ENCODE measurements around the gene PHYHD1. TPM values are rescaled to one million over a fixed set of nuclear protein-coding genes. Genes with fewer than 3 reads are reported as not detected.

The PHYHD1 gene
- total RNA-seq, 2 donors from 2014 or later, result 0.45 TPM; not detected in 1

DNA sequence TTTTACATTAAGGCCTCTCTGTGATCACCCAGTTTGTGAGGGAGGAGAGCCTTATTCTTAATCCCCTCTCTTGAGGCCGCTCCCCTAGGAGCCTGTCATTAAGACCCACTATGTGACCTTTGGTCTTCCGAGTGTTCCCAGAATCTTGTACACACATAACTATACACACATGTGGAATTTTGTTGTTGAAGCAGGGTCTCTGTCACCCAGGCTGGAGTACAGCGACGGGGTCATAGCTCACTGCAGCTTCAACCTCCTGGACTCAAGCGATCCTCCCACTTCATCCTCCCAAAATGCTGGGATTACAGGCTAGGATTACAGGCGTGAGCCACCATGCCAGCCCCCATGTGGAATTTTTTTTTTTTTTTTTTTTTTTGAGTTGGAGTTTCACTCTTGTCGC lies 14.8 kb upstream of the PHYHD1 start:
- H3K9me3 ChIP-seq (ENCODE audit: control insufficient read depth, low read length, poor library complexity, severe bottlenecking), result no peaks in the 10 kb centered on the region
- H3K27me3 Mint-ChIP-seq, result no peaks in the 10 kb centered on the region
- no peak for DNase-seq
- ATAC-seq, result no peak
- peaks cover 27% of the 10 kb centered on the region for H3K4me1 Mint-ChIP-seq
- H3K36me3 Mint-ChIP-seq (ENCODE audit: low read depth), result peaks cover 4% of the 10 kb centered on the region
- H3K27ac Mint-ChIP-seq, result peak overlapping the region; percentile 41
- no peak overlapping the region for H3K4me3 Mint-ChIP-seq

DNA sequence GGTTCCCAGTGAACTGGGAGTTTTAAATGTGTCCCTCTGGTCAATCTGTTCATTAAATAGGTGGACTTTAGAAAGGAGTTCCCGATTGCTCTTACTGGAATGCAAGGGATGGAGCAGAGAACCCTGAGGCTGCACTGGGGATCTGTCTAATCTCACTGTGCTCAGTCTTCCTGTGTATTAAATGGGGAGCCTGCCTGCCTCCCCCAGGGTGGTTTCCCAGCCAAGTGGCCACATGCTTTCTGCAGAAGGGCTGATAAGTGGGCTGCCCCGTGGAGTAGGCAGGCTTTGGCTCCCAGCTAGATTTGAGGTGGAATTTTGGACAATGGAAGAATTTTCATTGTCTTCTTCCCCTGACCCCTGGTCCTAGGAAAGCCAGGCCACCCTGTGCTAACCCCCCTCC lies 14.0 kb upstream of the PHYHD1 start:
- H3K27ac Mint-ChIP-seq, result peak overlapping the region; percentile 41
- DNase-seq (no peak), ATAC-seq (no peak)
- H3K4me3 Mint-ChIP-seq, result no peak overlapping the region
- H3K9me3 ChIP-seq (ENCODE audit: control insufficient read depth, low read length, poor library complexity, severe bottlenecking), result no peaks in the 10 kb centered on the region
- no peaks in the 10 kb centered on the region for H3K27me3 Mint-ChIP-seq
- peaks cover 4% of the 10 kb centered on the region for H3K36me3 Mint-ChIP-seq (ENCODE audit: low read depth)
- peaks cover 27% of the 10 kb centered on the region for H3K4me1 Mint-ChIP-seq

DNA sequence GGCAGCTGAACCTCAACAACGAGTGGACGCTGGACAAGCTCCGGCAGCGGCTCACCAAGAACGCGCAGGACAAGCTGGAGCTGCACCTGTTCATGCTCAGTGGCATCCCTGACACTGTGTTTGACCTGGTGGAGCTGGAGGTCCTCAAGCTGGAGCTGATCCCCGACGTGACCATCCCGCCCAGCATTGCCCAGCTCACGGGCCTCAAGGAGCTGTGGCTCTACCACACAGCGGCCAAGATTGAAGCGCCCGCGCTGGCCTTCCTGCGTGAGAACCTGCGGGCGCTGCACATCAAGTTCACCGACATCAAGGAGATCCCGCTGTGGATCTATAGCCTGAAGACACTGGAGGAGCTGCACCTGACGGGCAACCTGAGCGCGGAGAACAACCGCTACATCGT lies 12.4 kb upstream of the PHYHD1 start:
- H3K27ac Mint-ChIP-seq, result peak overlapping the region; percentile 62
- H3K27me3 Mint-ChIP-seq, result no peaks in the 10 kb centered on the region
- H3K9me3 ChIP-seq (ENCODE audit: control insufficient read depth, low read length, poor library complexity, severe bottlenecking), result no peaks in the 10 kb centered on the region
- DNase-seq (no peak), ATAC-seq (no peak)
- peaks cover 33% of the 10 kb centered on the region for H3K4me1 Mint-ChIP-seq
- no peak overlapping the region for H3K4me3 Mint-ChIP-seq
- peaks cover 10% of the 10 kb centered on the region for H3K36me3 Mint-ChIP-seq (ENCODE audit: low read depth)

- Mint-ChIP-seq H3K36me3 (ENCODE audit: low read depth) (peaks cover 10% of the 10 kb centered on the region), H3K27ac (peak overlapping the region; percentile 66), H3K27me3 (no peaks in the 10 kb centered on the region), H3K4me1 (peaks cover 28% of the 10 kb centered on the region), H3K4me3 (no peak overlapping the region)
- no peak for ATAC-seq
- H3K9me3 ChIP-seq (ENCODE audit: control insufficient read depth, low read length, poor library complexity, severe bottlenecking), result no peaks in the 10 kb centered on the region
- DNase-seq, result no peak
Observed at GRCh38 chr9:128909859-128910258, 10.9 kb upstream of the PHYHD1 start.

GRCh38 chr9:128910906-128911305 lies 9.9 kb upstream of the PHYHD1 start:
- Mint-ChIP-seq H3K4me3 (no peak overlapping the region), H3K4me1 (peaks cover 30% of the 10 kb centered on the region), H3K27me3 (no peaks in the 10 kb centered on the region), H3K27ac (no peak overlapping the region), H3K36me3 (ENCODE audit: low read depth) (peaks cover 12% of the 10 kb centered on the region)
- ATAC-seq (no peak), DNase-seq (no peak)
- H3K9me3 ChIP-seq (ENCODE audit: control insufficient read depth, low read length, poor library complexity, severe bottlenecking), result no peaks in the 10 kb centered on the region

GRCh38 chr9:128911529-128912035 lies 9.2 kb upstream of the PHYHD1 start:
- Mint-ChIP-seq H3K4me1 (peaks cover 29% of the 10 kb centered on the region), H3K27me3 (no peaks in the 10 kb centered on the region), H3K36me3 (ENCODE audit: low read depth) (peaks cover 12% of the 10 kb centered on the region), H3K4me3 (no peak overlapping the region), H3K27ac (peak overlapping the region; percentile 92)
- H3K9me3 ChIP-seq (ENCODE audit: control insufficient read depth, low read length, poor library complexity, severe bottlenecking), result no peaks in the 10 kb centered on the region
- no peak for ATAC-seq
- no peak for DNase-seq

DNA sequence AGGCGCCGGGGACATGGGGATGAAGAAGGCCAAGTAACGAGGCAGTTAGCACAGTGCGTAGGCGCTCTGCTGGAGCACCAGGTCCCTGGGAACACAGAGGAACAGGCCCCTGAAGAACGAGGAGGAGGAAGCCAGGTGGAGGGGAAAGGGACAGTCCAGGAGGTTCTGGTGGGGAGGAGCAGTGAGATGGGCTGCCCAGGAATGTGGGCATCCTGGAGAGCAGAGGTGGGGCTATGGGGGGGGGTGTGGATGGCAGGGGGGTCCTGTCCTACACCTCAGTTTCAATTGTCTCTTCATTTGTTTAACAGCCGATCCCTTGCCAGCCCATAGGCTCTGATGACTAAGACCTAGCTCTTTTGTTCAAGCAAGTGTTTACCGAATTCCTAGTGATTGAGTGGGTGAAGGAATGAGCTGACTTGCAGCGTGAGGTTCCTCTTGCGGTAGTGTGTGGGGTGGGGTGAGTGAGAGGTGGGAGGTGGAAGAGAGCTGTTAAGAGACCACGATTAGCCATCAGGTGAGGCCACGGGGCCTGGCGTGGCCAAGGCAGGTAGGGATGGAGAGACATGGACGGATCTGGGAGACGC lies 8.4 kb upstream of the PHYHD1 start:
- no peaks in the 10 kb centered on the region for H3K27me3 Mint-ChIP-seq
- peak overlapping the region; percentile 92 for H3K27ac Mint-ChIP-seq
- H3K4me3 Mint-ChIP-seq, result peak overlapping the region; percentile 28
- H3K36me3 Mint-ChIP-seq (ENCODE audit: low read depth), result peaks cover 12% of the 10 kb centered on the region
- DNase-seq (no peak), ATAC-seq (no peak)
- H3K4me1 Mint-ChIP-seq, result peaks cover 27% of the 10 kb centered on the region
- H3K9me3 ChIP-seq (ENCODE audit: control insufficient read depth, low read length, poor library complexity, severe bottlenecking), result no peaks in the 10 kb centered on the region

DNA sequence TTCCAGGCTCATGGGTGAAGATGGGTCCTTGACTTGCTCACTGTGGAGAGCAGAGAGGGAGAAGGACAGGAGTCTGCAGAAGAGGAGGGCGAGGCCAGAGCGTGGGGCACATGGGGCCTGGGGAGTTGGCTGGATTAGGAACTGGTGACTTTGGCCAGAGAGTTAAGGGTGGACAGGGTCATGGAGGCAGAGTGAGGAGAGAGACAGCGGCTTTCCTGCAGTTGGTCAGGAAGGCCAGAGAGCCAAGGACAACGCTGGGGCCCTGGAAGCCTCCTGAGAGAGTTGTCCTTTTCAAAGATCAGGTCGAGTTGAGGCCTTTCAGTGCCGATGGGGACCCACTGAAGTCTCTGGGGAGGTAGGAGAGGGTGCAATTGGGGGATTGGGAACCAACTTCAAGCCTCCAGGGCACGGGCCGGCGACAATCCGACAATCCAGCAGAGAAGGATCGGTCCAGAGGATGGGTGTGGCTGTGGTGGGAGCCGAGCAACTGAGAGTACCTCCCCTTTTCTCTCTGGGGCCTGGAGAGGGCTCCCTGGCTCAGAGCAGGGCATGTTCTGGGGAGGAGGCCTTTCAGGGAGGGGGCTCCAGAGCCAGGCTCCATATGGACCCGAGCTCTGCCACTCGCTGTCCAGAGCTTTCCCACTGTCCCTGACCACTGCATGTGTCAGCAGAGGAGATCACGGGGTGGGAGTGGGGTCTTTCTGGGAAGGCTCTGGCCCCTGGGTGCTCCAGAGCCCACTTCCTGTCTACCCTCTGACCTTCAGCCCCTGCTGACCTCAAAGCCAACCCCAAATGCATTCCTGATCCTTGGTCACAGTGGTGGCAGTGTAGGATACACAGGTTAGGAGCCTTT lies 7.5 kb upstream of the PHYHD1 start:
- Mint-ChIP-seq H3K27ac (peak overlapping the region; percentile 92), H3K36me3 (ENCODE audit: low read depth) (peaks cover 10% of the 10 kb centered on the region), H3K4me3 (peak overlapping the region; percentile 67), H3K4me1 (peaks cover 27% of the 10 kb centered on the region), H3K27me3 (no peaks in the 10 kb centered on the region)
- no peaks in the 10 kb centered on the region for H3K9me3 ChIP-seq (ENCODE audit: control insufficient read depth, low read length, poor library complexity, severe bottlenecking)
- DNase-seq, result no peak
- no peak for ATAC-seq

GRCh38 chr9:128913995-128914772 lies 6.6 kb upstream of the PHYHD1 start:
- H3K4me1 Mint-ChIP-seq, result peaks cover 23% of the 10 kb centered on the region

GRCh38 chr9:128916204-128916603 lies 4.6 kb upstream of the PHYHD1 start:
- Mint-ChIP-seq H3K27me3 (no peaks in the 10 kb centered on the region), H3K36me3 (ENCODE audit: low read depth) (peaks cover 8% of the 10 kb centered on the region), H3K27ac (no peak overlapping the region), H3K4me3 (no peak overlapping the region), H3K4me1 (peaks cover 20% of the 10 kb centered on the region)
- no peak for ATAC-seq
- H3K9me3 ChIP-seq (ENCODE audit: control insufficient read depth, low read length, poor library complexity, severe bottlenecking), result no peaks in the 10 kb centered on the region
- no peak for DNase-seq

More at GRCh38 chr9:128913995-128914772, 6.6 kb upstream of the PHYHD1 start:
- H3K27ac Mint-ChIP-seq, result peak overlapping the region; percentile 69
- H3K36me3 Mint-ChIP-seq (ENCODE audit: low read depth), result peaks cover 8% of the 10 kb centered on the region
- no peaks in the 10 kb centered on the region for H3K9me3 ChIP-seq (ENCODE audit: control insufficient read depth, low read length, poor library complexity, severe bottlenecking)
- DNase-seq (no peak), ATAC-seq (no peak)
- no peak overlapping the region for H3K4me3 Mint-ChIP-seq
- no peaks in the 10 kb centered on the region for H3K27me3 Mint-ChIP-seq

DNA sequence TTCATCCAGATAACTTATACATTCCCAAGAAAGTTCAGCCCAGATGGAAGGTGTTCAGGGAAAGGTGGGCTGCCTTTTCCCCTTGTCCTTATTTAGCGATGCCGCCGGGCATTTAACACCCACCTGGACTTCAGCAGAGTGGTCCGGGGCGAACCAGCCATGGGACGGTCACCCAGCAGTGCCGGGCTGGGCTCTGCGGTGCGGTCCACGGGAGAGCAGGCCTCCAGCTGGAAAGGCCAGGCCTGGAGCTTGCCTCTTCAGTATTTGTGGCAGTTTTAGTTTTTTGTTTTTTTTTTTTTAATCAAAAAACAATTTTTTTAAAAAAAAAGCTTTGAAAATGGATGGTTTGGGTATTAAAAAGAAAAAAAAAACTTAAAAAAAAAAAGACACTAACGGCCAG lies 4.0 kb upstream of the PHYHD1 start:
- H3K36me3 Mint-ChIP-seq (ENCODE audit: low read depth), result peaks cover 8% of the 10 kb centered on the region
- no peak overlapping the region for H3K4me3 Mint-ChIP-seq
- no peak for DNase-seq
- H3K27ac Mint-ChIP-seq, result no peak overlapping the region
- H3K4me1 Mint-ChIP-seq, result peaks cover 18% of the 10 kb centered on the region
- ATAC-seq, result no peak
- H3K27me3 Mint-ChIP-seq, result no peaks in the 10 kb centered on the region
- H3K9me3 ChIP-seq (ENCODE audit: control insufficient read depth, low read length, poor library complexity, severe bottlenecking), result no peaks in the 10 kb centered on the region

DNA sequence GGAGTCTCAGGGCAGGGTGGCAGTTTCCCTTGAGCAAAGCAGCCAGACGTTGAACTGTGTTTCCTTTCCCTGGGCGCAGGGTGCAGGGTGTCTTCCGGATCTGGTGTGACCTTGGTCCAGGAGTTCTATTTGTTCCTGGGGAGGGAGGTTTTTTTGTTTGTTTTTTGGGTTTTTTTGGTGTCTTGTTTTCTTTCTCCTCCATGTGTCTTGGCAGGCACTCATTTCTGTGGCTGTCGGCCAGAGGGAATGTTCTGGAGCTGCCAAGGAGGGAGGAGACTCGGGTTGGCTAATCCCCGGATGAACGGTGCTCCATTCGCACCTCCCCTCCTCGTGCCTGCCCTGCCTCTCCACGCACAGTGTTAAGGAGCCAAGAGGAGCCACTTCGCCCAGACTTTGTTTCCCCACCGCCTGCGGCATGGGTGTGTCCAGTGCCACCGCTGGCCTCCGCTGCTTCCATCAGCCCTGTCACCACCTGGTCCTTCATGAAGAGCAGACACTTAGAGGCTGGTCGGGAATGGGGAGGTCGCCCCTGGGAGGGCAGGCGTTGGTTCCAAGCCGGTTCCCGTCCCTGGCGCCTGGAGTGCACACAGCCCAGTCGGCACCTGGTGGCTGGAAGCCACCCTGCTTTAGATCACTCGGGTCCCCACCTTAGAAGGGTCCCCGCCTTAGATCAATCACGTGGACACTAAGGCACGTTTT lies 3.5 kb upstream of the PHYHD1 start:
- Mint-ChIP-seq H3K27ac (peak overlapping the region; percentile 61), H3K4me1 (peaks cover 12% of the 10 kb centered on the region), H3K36me3 (ENCODE audit: low read depth) (peaks cover 8% of the 10 kb centered on the region), H3K4me3 (no peak overlapping the region), H3K27me3 (no peaks in the 10 kb centered on the region)
- DNase-seq, result no peak
- no peaks in the 10 kb centered on the region for H3K9me3 ChIP-seq (ENCODE audit: control insufficient read depth, low read length, poor library complexity, severe bottlenecking)
- ATAC-seq, result no peak

- Mint-ChIP-seq H3K4me3 (no peak overlapping the region), H3K36me3 (ENCODE audit: low read depth) (peaks cover 2% of the 10 kb centered on the region), H3K27ac (peak overlapping the region; percentile 34), H3K4me1 (peaks cover 3% of the 10 kb centered on the region), H3K27me3 (no peaks in the 10 kb centered on the region)
- no peak for DNase-seq
- ATAC-seq, result no peak
- H3K9me3 ChIP-seq (ENCODE audit: control insufficient read depth, low read length, poor library complexity, severe bottlenecking), result no peaks in the 10 kb centered on the region
Observed at GRCh38 chr9:128918921-128919320, 1.9 kb upstream of the PHYHD1 start.

Data from T-helper 17 cell (primary cell).